ENCODE data around the gene MMP15. TPM values are rescaled to one million over a fixed set of nuclear protein-coding genes. Genes with fewer than 3 reads are reported as not detected.
"Not testable (repeated sequence)": the region's sequence is repeated elsewhere in the genome, so short reads cannot be mapped to it uniquely, and the experiment has no call there.

MMP15 gene
- total RNA-seq, 2 experiments from 2014 or later = 0.46 to 0.71 TPM

- DNase-seq; CTCF ChIA-PET; H3K27me3 Mint-ChIP-seq; POLR2A ChIA-PET; H3K9me3 Mint-ChIP-seq; intact Hi-C loops (cut with micrococcal nuclease); H3K36me3 Mint-ChIP-seq; H3K4me3 Mint-ChIP-seq; H3K4me1 Mint-ChIP-seq (ENCODE audit: low read depth); H3K27ac Mint-ChIP-seq: not testable (repeated sequence)
Observed at GRCh38 chr16:58090396-58090795, 64.8 kb downstream of the MMP15 start.

GRCh38 chr16:58094026-58094425 is 68.5 kb downstream of the MMP15 start:
- CTCF ChIA-PET = no interaction called here

DNA sequence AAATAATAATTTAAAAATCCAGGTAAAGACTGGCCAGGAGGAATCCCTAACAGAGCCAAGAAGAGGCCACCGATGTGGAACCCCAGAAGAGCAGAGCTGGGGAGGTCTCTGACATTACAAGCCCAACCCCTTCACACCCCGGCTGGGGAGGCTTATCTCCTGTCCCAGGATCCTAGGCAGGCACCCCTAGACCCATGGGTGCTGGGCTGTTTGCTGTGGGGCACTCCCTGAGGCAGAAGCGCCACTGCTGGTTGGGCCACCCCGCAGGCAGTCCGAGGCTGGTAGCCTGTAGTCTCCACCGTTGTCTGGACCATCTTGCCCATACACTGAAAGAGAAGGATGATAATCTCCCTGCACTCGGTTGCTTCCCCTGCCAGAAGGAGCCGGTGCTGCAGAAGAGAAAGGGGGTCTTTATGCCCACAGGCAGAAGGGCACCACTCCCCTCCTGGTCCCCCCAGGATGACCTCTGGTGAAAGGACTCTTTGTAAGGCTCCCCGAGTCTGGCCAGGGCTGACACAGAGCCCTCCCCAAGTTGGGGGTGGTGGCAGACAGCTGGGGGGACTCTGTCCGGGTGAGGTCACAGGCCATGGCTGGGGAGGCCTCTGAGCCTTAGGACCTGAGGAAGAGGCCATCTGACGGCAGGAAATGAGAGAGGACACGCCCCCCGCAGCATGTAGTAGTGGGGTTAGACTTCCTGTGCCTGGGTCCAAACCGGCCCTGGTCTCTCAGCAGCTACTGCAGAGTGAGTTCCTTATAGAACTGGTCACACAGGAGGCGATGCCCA is 69.4 kb downstream of the MMP15 start:
- Mint-ChIP-seq H3K4me1 (ENCODE audit: low read depth) (no peaks in the 10 kb centered on the region), H3K4me3 (no peak overlapping the region), H3K36me3 (no peaks in the 10 kb centered on the region), H3K9me3 (no peaks in the 10 kb centered on the region), H3K27ac (no peak overlapping the region), H3K27me3 (peaks cover 2% of the 10 kb centered on the region)
- CTCF ChIA-PET = no interaction called here
- DNase-seq = no peak
- POLR2A ChIA-PET = no interaction called here
- intact Hi-C loops (cut with micrococcal nuclease) = no loop called here

More at GRCh38 chr16:58094026-58094425, 68.5 kb downstream of the MMP15 start:
- POLR2A ChIA-PET = no interaction called here
- Mint-ChIP-seq H3K27me3 (peaks cover 2% of the 10 kb centered on the region), H3K27ac (no peak overlapping the region), H3K36me3 (no peaks in the 10 kb centered on the region), H3K9me3 (no peaks in the 10 kb centered on the region), H3K4me3 (no peak overlapping the region), H3K4me1 (ENCODE audit: low read depth) (no peaks in the 10 kb centered on the region)
- intact Hi-C loops (cut with micrococcal nuclease) = no loop called here
- no peak for DNase-seq

DNA sequence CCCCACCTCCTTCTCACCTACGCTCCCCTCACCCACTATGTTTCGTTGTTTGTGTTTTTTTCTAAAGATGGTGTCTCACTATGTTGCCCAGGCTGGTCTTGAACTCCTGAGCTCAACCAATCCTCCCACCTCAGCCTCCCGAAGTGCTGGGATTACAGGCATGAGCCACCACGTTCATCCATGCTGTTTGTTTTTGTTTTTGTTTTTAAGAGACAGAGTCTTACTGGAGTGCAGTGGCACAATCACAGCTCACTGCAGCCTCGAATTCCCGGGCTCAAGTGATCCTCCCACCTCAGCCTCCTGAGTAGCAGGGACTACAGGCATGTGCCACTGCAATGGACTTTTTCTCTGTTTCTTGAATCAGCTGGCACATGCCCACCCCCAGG is 70.0 kb downstream of the MMP15 start:
- H3K27me3 Mint-ChIP-seq; POLR2A ChIA-PET; H3K4me1 Mint-ChIP-seq (ENCODE audit: low read depth); intact Hi-C loops (cut with micrococcal nuclease); H3K27ac Mint-ChIP-seq; H3K36me3 Mint-ChIP-seq; H3K4me3 Mint-ChIP-seq; H3K9me3 Mint-ChIP-seq; DNase-seq; CTCF ChIA-PET: not testable (repeated sequence)

- Mint-ChIP-seq H3K4me3 (no peak overlapping the region), H3K4me1 (ENCODE audit: low read depth) (no peaks in the 10 kb centered on the region), H3K27me3 (peaks cover 2% of the 10 kb centered on the region), H3K36me3 (no peaks in the 10 kb centered on the region), H3K27ac (no peak overlapping the region), H3K9me3 (no peaks in the 10 kb centered on the region)
- POLR2A ChIA-PET = no interaction called here
- no peak for DNase-seq
- intact Hi-C loops (cut with micrococcal nuclease) = loop anchor here (2.0 kb wide), 1 partner anchor 31 kb away; no protein-coding TSS in a partner anchor
- CTCF ChIA-PET = interaction anchor here (1.6 to 2.0 kb wide), 4 partner anchors 20 to 101 kb away, joined by 3 to 10 read pairs (median 4); no protein-coding TSS in a partner anchor
Observed at GRCh38 chr16:58096249-58096648, 70.7 kb downstream of the MMP15 start.

Other genes with a start within 250 kb of the MMP15 start
- 1 to 10 TPM in 1 of 2 experiments, under 1 TPM in 1; 0.83 to 1.3 TPM for gene KIFC3, start 223.3 kb upstream of the MMP15 start, total RNA-seq
- not detected for gene CNGB1, start 54.6 kb upstream of the MMP15 start, total RNA-seq
- gene ZNF319, start 25.1 kb upstream of the MMP15 start, total RNA-seq = 1 to 10 TPM; 6.5 to 8.1 TPM
- 10 to 100 TPM; 42.2 to 46.0 TPM for gene USB1, start 24.3 kb upstream of the MMP15 start, total RNA-seq
- 10 to 100 TPM; 37.2 to 38.6 TPM for gene CFAP20, start 103.6 kb downstream of the MMP15 start, total RNA-seq
- 10 to 100 TPM; 76.9 to 82.0 TPM for gene CSNK2A2, start 172.4 kb downstream of the MMP15 start, total RNA-seq